Peyer's patch (tissue), 4 donors: ENCODE data around the gene GFY. TPM values are rescaled to one million over a fixed set of nuclear protein-coding genes. Genes with fewer than 3 reads are reported as not detected.

Experiments
- DNase-seq, 3 donors: peaks; one replicate each; pipeline ENCODE4 v3.0.0-alpha.2; 2017 to 2019
- H3K27ac ChIP-seq, 4 donors: fragments of 200-600 bp; sonication (generic); one replicate each; pipeline ENCODE4 v1.5.1; 2016 to 2019
- H3K27me3 ChIP-seq, 2 donors: fragments of 200-600 bp; sonication (generic); one replicate each; pipeline ENCODE4 v1.5.1; 2019
- H3K36me3 ChIP-seq, 3 donors: fragments of 200-600 bp; sonication (generic); one replicate each; pipeline ENCODE4 v1.5.1; 2016 to 2019
- H3K4me1 ChIP-seq, 4 donors: fragments of 200-600 bp; sonication (generic); one replicate each; pipeline ENCODE4 v1.5.1; 2016 to 2019
- H3K4me3 ChIP-seq, 4 donors: fragments of 200-600 bp; sonication (generic); 1 replicate in 3 of 4; 2 replicates in 1 of 4; pipeline ENCODE4 v1.5.1; 2016 to 2019; ENCODE audit warnings: mild to moderate bottlenecking in 1 of 4
- H3K9me3 ChIP-seq, 4 donors: fragments of 200-600 bp; sonication (generic); one replicate each; pipeline ENCODE4 v1.5.1; 2016 to 2019; ENCODE audit warnings: mild to moderate bottlenecking in 1 of 4
- POLR2A ChIP-seq, 2 donors: fragments of 450-650 bp; IDR thresholded peaks; one replicate each; pipeline ENCODE4 v1.5.1; 2017; ENCODE audit warnings: antibody characterized with exemption in 2 of 2, mild to moderate bottlenecking in 2 of 2, moderate library complexity in 2 of 2
- total RNA-seq, 4 donors: library from RNA; depleted of rRNA; stranded (reverse); fragments of >200 nt; gene quantifications; one replicate each; pipeline ENCODE4 v1.1.0, GENCODE V29; 2016
- TF ChIP-seq, protein P1 (sequence below), 6 experiments: fragments of 450-650 bp in 4 of 6; fragments of 200-600 bp in 2 of 6; sonication (generic) in 1 of 6; IDR thresholded peaks; one replicate each; pipeline ENCODE4 v1.5.1; 2017 to 2019; ENCODE audit warnings: antibody characterized with exemption in 6 of 6, mild to moderate bottlenecking in 3 of 6, moderate library complexity in 1 of 6

The GFY gene, protein sequence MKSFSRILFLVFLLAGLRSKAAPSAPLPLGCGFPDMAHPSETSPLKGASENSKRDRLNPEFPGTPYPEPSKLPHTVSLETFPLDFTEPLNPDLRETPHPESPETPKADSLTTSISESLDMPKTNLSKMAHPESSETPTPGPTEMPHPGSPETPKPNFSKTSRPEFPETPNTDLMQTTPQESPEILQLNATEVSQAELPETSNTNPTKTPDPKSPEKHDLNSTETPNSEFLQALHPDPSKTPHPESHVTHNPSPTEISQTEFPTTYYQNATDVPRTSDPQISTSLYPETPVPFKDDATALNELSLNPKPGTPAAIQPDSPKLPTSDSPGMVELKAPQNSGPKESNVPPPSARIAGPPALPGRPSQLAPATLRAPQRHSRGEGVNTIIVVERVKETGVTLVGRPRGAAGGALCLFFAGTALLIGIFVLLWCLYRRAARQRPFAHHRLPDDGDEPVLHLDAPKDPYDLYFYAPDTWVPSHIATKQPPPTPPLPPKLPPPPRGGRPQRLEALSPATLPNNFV
- not detected for total RNA-seq

DNA sequence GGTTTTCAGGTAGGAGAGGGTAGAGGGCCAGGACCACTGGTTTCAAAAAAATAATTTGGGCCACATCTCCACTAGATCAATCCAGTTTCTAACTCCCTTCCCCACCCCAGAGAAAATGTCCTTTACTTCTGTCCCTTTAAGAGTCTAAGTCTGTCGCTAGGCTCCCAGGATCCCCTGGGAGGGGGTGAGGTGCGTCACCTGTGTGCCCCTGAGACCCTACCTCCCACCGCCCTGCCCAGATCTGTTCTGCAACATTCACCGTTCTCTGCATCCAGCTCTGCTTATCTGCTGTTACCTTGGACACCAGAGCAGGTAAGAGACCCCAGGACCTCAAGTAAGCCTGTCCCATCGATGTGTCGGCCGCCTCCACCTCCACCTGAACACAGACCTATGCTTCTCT, at the start of gene GFY:
Gene GFY (plus strand): TSS at position 211 of the 400 bp plus-strand sequence. CDS start 1,043 bp downstream, outside the sequence.
- TF ChIP-seq, protein P1, sequence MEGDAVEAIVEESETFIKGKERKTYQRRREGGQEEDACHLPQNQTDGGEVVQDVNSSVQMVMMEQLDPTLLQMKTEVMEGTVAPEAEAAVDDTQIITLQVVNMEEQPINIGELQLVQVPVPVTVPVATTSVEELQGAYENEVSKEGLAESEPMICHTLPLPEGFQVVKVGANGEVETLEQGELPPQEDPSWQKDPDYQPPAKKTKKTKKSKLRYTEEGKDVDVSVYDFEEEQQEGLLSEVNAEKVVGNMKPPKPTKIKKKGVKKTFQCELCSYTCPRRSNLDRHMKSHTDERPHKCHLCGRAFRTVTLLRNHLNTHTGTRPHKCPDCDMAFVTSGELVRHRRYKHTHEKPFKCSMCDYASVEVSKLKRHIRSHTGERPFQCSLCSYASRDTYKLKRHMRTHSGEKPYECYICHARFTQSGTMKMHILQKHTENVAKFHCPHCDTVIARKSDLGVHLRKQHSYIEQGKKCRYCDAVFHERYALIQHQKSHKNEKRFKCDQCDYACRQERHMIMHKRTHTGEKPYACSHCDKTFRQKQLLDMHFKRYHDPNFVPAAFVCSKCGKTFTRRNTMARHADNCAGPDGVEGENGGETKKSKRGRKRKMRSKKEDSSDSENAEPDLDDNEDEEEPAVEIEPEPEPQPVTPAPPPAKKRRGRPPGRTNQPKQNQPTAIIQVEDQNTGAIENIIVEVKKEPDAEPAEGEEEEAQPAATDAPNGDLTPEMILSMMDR (IDR thresholded peaks at IDR 0.05) = no peak
- no peaks in the 10 kb centered on the region for H3K9me3 ChIP-seq
- peaks cover 3 to 32% (median 21%) of the 10 kb centered on the region in 4 donors for H3K4me1 ChIP-seq
- H3K36me3 ChIP-seq = no peaks in the 10 kb centered on the region
- no peak within 1 kb of the TSS for H3K4me3 ChIP-seq
- H3K27me3 ChIP-seq = peaks cover 0 to 74% of the 10 kb centered on the region in 2 donors
- no peak for DNase-seq
- no peak within 1 kb of the TSS for H3K27ac ChIP-seq

DNA sequence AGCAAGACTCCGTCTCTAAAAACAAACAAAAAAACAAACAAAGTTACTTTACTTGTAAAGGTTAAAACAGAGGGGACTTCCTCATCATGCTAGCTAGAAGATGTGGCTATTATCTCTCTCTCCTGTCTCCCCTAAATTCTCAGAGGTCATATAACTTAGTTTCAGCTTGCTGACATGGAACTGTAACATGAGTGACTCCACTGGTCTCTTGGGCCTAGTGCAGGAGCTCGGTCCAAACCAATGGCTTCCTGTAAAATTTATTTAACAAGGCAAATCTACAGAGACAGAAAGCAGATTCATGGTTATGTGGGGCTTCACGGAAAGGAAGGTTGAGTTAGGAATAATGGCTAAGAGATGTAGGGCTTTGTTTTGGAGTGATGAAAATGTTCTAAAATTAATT, 46.7 kb upstream of the GFY start:
- no peak for DNase-seq
- H3K27ac ChIP-seq = no peak overlapping the region
- no peak for TF ChIP-seq POLR2A (IDR thresholded peaks at IDR 0.05)
- TF ChIP-seq, protein P1 (IDR thresholded peaks at IDR 0.05) = no peak

DNA sequence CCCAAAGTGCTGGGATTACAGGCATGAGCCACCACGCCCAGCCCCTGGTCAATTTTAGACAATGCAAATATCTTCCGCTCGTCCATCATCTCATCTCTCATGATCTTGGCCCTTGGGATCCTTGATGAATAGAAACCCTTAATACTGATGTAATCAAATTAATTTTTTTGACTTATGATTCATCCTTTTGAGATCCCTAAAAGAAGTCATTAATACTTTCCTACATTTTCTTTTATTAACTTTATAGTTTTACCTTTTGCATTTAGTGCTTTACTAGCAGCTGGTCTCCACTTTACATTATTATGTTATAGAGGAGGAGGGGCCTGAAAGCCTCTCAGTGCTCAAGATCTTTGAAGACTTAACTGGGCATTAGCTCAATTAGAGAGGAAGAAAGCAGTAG, 44.8 kb upstream of the GFY start:
- peaks cover 0 to 14% (median 0%) of the 10 kb centered on the region in 4 donors for H3K9me3 ChIP-seq
- no peak overlapping the region for H3K27ac ChIP-seq
- no peak overlapping the region for H3K4me3 ChIP-seq
- no peak for DNase-seq
- H3K4me1 ChIP-seq = no peaks in the 10 kb centered on the region
- no peaks in the 10 kb centered on the region for H3K27me3 ChIP-seq
- no peaks in the 10 kb centered on the region for H3K36me3 ChIP-seq
- TF ChIP-seq, protein P1 (IDR thresholded peaks at IDR 0.05) = no peak
- no peak for TF ChIP-seq POLR2A (IDR thresholded peaks at IDR 0.05)

More for the DNA sequence above, 46.7 kb upstream of the GFY start:
- Histone ChIP-seq H3K4me1 (no peaks in the 10 kb centered on the region), H3K9me3 (peaks cover 0 to 14% (median 0%) of the 10 kb centered on the region in 4 donors), H3K4me3 (no peak overlapping the region), H3K36me3 (no peaks in the 10 kb centered on the region), H3K27me3 (no peaks in the 10 kb centered on the region)

DNA sequence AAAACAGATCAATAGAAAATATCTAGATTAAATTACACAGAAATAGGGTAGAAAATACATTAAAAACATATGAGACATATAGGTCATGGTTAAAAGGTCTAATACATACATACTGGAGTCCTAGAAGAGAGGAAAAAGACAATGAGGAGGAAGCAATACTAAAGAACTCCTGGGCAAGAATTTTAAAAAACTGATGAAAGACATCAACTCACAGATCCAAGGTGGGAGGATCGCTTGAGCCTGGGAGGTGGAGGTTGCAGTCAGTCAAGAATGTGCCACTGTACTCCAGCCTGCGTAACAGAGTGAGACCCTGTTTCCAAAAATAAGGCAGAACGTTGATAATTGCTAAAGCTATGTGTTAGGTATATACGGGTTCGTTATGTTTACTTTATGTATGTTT, 42.5 kb upstream of the GFY start:
- no peak overlapping the region for H3K4me3 ChIP-seq
- no peaks in the 10 kb centered on the region for H3K4me1 ChIP-seq
- no peaks in the 10 kb centered on the region for H3K27me3 ChIP-seq
- no peaks in the 10 kb centered on the region for H3K36me3 ChIP-seq
- TF ChIP-seq, protein P1 (IDR thresholded peaks at IDR 0.05) = no peak
- TF ChIP-seq POLR2A (IDR thresholded peaks at IDR 0.05) = no peak
- DNase-seq = no peak
- no peak overlapping the region for H3K27ac ChIP-seq
- peaks cover 0 to 14% (median 0%) of the 10 kb centered on the region in 4 donors for H3K9me3 ChIP-seq

DNA sequence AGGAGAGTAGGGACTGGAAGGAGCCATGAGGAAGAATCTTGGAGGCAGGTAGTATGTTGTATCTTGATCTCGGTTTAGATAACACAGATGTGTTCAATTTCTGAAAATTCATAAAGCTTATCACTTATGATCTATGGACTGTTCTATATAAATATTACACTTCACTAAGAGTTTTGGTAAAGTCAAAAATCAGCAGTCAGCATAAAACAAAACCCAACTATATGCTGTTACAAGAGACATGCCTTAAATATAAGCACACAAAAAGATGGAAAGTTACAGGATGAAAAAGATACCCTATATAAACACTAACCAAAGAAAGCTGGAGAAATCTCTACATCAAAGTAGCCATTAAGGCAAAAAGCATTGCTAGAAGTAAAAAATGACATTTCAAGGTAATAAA, 41.6 kb upstream of the GFY start:
- no peaks in the 10 kb centered on the region for H3K4me1 ChIP-seq

More for the DNA sequence above, 41.6 kb upstream of the GFY start:
- TF ChIP-seq, protein P1 (IDR thresholded peaks at IDR 0.05) = no peak
- TF ChIP-seq POLR2A (IDR thresholded peaks at IDR 0.05) = no peak
- Histone ChIP-seq H3K9me3 (peaks cover 0 to 14% (median 0%) of the 10 kb centered on the region in 4 donors), H3K27ac (no peak overlapping the region), H3K27me3 (no peaks in the 10 kb centered on the region), H3K4me3 (no peak overlapping the region), H3K36me3 (no peaks in the 10 kb centered on the region)
- no peak for DNase-seq
